Endothelial cell of umbilical vein (primary cell): ENCODE data around the gene METTL15. TPM values are rescaled to one million over a fixed set of nuclear protein-coding genes. Genes with fewer than 3 reads are reported as not detected.

Experiments
- BruUV-seq: library from RNA; stranded (reverse); fragments of 400-500 nt; replicated peaks from 2 replicates; lab custom pipeline; 2021; lab: Mats Ljungman, UMichigan
- CTCF ChIA-PET: fragments of 300-600, 350-600 bp; sonication (Branson Sonifier 250); formaldehyde crosslinking; loops from one replicate; lab custom pipeline; 2021; ENCODE audit warnings: antibody characterized with exemption, inconsistent platforms; lab: Charles Lee
- POLR2A ChIA-PET: fragments of 300-600, 350-600 bp; sonication (Branson Sonifier 250); formaldehyde crosslinking; loops from one replicate; lab custom pipeline; 2021; ENCODE audit warnings: antibody characterized with exemption, inconsistent platforms; lab: Charles Lee
- DNase-seq: peaks from one replicate; pipeline ENCODE4 v3.0.0-alpha.2; 2011; ENCODE audit warnings: low read depth, low spot score
- FAIRE-seq: peaks from 2 replicates; lab custom pipeline; 2011; peaks lifted over from hg19 to GRCh38; lab: Jason Lieb, UNC
- H2AFZ ChIP-seq: 2 replicates; pipeline ENCODE4 v1.6.0; 2012; ENCODE audit warnings: low read depth, low read length, control low read depth, inconsistent platforms
- H3K27ac ChIP-seq: 2 replicates; pipeline ENCODE4 v1.5.1; 2011; ENCODE audit warnings: low read depth, mild to moderate bottlenecking, control low read depth, low read length, moderate library complexity; ENCODE audit not compliant: insufficient read depth
- H3K27me3 ChIP-seq, 2 experiments: 2 replicates each; pipeline versions ENCODE4 v1.6.0 to v1.6.1; 2011; ENCODE audit warnings: low read length in 2 of 2, mixed read lengths in 1 of 2; ENCODE audit not compliant: control insufficient read depth in 2 of 2, insufficient read depth in 2 of 2
- H3K36me3 ChIP-seq, 2 experiments: 2 replicates in 1 of 2; 3 replicates in 1 of 2; pipeline ENCODE4 v1.5.1; 2011; ENCODE audit warnings: low read length in 2 of 2, mild to moderate bottlenecking in 1 of 2, moderate library complexity in 1 of 2; ENCODE audit not compliant: control insufficient read depth in 2 of 2, insufficient read depth in 2 of 2; ENCODE audit errors: extremely low read depth in 1 of 2
- H3K4me1 ChIP-seq: 3 replicates; pipeline ENCODE4 v1.5.1; 2011; ENCODE audit warnings: mild to moderate bottlenecking, low read length; ENCODE audit not compliant: control insufficient read depth, insufficient read depth; ENCODE audit errors: extremely low read depth
- H3K4me2 ChIP-seq: 2 replicates; pipeline ENCODE4 v1.6.1; 2011; ENCODE audit warnings: low read length, control low read depth, mixed read lengths; ENCODE audit not compliant: insufficient read depth
- H3K4me3 ChIP-seq, 3 experiments: fragments of 200-600 bp in 1 of 3; sonication (generic), shearing (Covaris generic) in 1 of 3; replicated peaks in 1 of 3; 2 replicates each; pipeline ENCODE4 v1.5.1; 2011 to 2016; ENCODE audit warnings: control low read depth in 3 of 3, low read length in 3 of 3, mild to moderate bottlenecking in 2 of 3, inconsistent platforms in 1 of 3, low read depth in 1 of 3, moderate library complexity in 1 of 3; ENCODE audit not compliant: insufficient read depth in 1 of 3
- H3K79me2 ChIP-seq: 2 replicates; pipeline ENCODE4 v1.6.0; 2012; ENCODE audit warnings: low read length, inconsistent platforms; ENCODE audit not compliant: control insufficient read depth, insufficient read depth
- H3K9ac ChIP-seq: replicated peaks from 2 replicates; pipeline ENCODE3; 2011; ENCODE audit warnings: low read length, control low read depth; ENCODE audit not compliant: insufficient read depth; ENCODE audit errors: extremely low read depth
- H3K9me1 ChIP-seq: replicated peaks from 3 replicates; pipeline ENCODE4 v1.6.0; 2011; ENCODE audit warnings: mild to moderate bottlenecking, low read length; ENCODE audit not compliant: control insufficient read depth, insufficient read depth; ENCODE audit errors: extremely low read depth
- H3K9me3 ChIP-seq: replicated peaks from 2 replicates; pipeline ENCODE4 v1.5.1; 2012; ENCODE audit warnings: low read length, inconsistent platforms; ENCODE audit not compliant: control insufficient read depth, insufficient read depth
- H4K20me1 ChIP-seq: replicated peaks from 2 replicates; pipeline ENCODE3; 2011; ENCODE audit warnings: mild to moderate bottlenecking, low read length; ENCODE audit not compliant: control insufficient read depth, insufficient read depth; ENCODE audit errors: extremely low read depth
- EZH2 ChIP-seq: IDR thresholded peaks from 2 replicates; pipeline ENCODE4 v1.6.1; 2012; ENCODE audit warnings: borderline replicate concordance, low read depth, mild to moderate bottlenecking, moderate library complexity, low read length, inconsistent platforms; ENCODE audit not compliant: severe bottlenecking
- FOS ChIP-seq: IDR thresholded peaks from 2 replicates; pipeline ENCODE4 v1.6.1; 2011; ENCODE audit warnings: mild to moderate bottlenecking, low read length, moderate library complexity, borderline replicate concordance; ENCODE audit not compliant: insufficient read depth
- GATA2 ChIP-seq: IDR thresholded peaks from 2 replicates; pipeline ENCODE4 v1.7.0; 2011; ENCODE audit warnings: low read depth, mild to moderate bottlenecking, moderate library complexity, mixed read lengths, low read length; ENCODE audit not compliant: insufficient read length, insufficient read depth
- JUN ChIP-seq: IDR thresholded peaks from 2 replicates; pipeline ENCODE4 v1.6.1; 2011; ENCODE audit warnings: borderline replicate concordance, low read depth; ENCODE audit not compliant: insufficient read length, insufficient read depth
- MYC ChIP-seq: IDR thresholded peaks from one replicate; pipeline ENCODE4 v1.6.1; 2011; ENCODE audit warnings: mild to moderate bottlenecking, low read depth, low read length
- POLR2A ChIP-seq: IDR thresholded peaks from 2 replicates; pipeline ENCODE4 v1.6.1; 2012; ENCODE audit warnings: low read depth, mild to moderate bottlenecking, control low read depth, low read length
- POLR2AphosphoS5 ChIP-seq: IDR thresholded peaks from 2 replicates; pipeline ENCODE4 v1.6.1; 2012; ENCODE audit warnings: low read depth, mild to moderate bottlenecking, control low read depth, low read length, moderate library complexity; ENCODE audit not compliant: insufficient read depth
- dilution Hi-C: fragments of 300-500 bp; cut with MboI; formaldehyde crosslinking; loops from one replicate; pipeline ENCODE4 v1.15.0; 2019; ENCODE audit warnings: low sequenced_read_pairs; ENCODE audit not compliant: extremely low pct_ligation_motif_present
- intact Hi-C: fragments of 100-400 bp; cut with micrococcal nuclease; formaldehyde crosslinking; loops from one replicate; pipeline ENCODE4 v1.10.0; 2022
- polyA plus RNA-seq, 4 experiments: library from polyadenylated mRNA; depleted of rRNA in 3 of 4; stranded (reverse) in 3 of 4; unstranded in 1 of 4; fragments of >200 nt; gene quantifications; 2 replicates each; pipeline versions ENCODE4 v1.2.1 to v1.2.3, GENCODE V29; 2011 to 2012; ENCODE audit warnings: missing spikeins in 1 of 4
- total RNA-seq: library from RNA; stranded (reverse); gene quantifications from 2 replicates; pipeline ENCODE4 v1.2.3, GENCODE V29; 2021
- TF ChIP-seq, protein P1 (sequence below), 2 donors: IDR thresholded peaks; 1 replicate in 1 of 2; 2 replicates in 1 of 2; pipeline ENCODE4 v1.5.1; 2011; ENCODE audit warnings: low read length in 2 of 2, mild to moderate bottlenecking in 2 of 2, moderate library complexity in 2 of 2, control low read depth in 1 of 2, inconsistent platforms in 1 of 2, low read depth in 1 of 2; ENCODE audit not compliant: insufficient read depth in 1 of 2; ENCODE audit errors: extremely low read depth in 1 of 2
- TF ChIP-seq, protein P2 (sequence below): IDR thresholded peaks from 2 replicates; pipeline ENCODE4 v1.6.1; 2011; ENCODE audit not compliant: insufficient read depth, insufficient read length

METTL15 gene
- total and polyA plus RNA-seq, 2 donors (not counting 3 experiments of a cell fraction or from before 2014, with no cell fraction given) = 3.2 to 12.1 TPM

DNA sequence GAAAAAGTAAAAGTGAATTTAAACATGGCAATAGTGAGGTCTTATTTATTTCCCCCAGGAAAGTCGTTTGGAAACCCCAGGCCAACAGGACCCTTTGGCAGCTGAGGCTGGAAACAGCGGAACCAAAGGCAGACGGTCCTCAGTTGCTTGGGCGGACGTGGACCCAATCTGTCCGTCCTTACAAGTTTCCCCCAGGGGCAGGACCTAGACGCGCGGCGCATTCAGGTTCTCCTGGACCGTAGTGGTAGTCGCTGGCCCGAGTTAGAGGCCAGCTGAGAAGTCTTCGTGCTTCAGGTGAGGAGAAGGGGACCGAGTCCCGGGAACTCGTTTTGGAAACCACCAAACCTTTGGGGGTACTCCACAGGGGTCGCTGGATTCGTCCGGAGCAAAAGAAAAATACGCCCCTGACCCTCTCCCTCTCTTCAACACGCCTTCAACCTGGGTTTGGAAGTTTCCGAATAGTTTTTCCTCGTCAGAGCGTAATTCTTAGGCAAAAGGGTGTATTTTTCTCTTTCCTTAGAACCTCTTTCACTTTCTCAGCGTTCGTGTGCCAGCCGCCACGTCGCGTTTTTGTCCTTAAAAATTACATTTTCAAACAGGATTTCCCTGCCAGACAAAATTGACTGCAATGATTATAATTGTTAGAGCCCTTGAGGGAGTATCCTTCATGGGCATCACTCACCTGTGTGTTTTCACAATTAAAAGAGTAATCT, 2.1 kb downstream of the METTL15 start:
- no peaks in the 10 kb centered on the region for H3K9me3 ChIP-seq
- peak overlapping the region; percentile 100 for H3K9ac ChIP-seq
- peaks cover 36% of the 10 kb centered on the region for H3K4me1 ChIP-seq
- intact Hi-C loops = loop anchor here (5.0 kb wide), 1 partner anchor 1217 kb away; no protein-coding TSS in a partner anchor
- BruUV-seq = TSS peak; percentile 44
- dilution Hi-C loops = no loop called here
- ChIA-PET POLR2A (no interaction called here), CTCF (interaction anchor here (0.8 to 2.1 kb wide), 4 partner anchors 392 to 1049 kb away, joined by 3 to 7 read pairs (median 4); no protein-coding TSS in a partner anchor)
- TF ChIP-seq POLR2A (peak; percentile 84), EZH2 (no peak), JUN (no peak), FOS (peak; percentile 15), POLR2AphosphoS5 (peak; percentile 84), MYC (peak; percentile 64), GATA2 (peak; percentile 15)
- TF ChIP-seq, protein P1, sequence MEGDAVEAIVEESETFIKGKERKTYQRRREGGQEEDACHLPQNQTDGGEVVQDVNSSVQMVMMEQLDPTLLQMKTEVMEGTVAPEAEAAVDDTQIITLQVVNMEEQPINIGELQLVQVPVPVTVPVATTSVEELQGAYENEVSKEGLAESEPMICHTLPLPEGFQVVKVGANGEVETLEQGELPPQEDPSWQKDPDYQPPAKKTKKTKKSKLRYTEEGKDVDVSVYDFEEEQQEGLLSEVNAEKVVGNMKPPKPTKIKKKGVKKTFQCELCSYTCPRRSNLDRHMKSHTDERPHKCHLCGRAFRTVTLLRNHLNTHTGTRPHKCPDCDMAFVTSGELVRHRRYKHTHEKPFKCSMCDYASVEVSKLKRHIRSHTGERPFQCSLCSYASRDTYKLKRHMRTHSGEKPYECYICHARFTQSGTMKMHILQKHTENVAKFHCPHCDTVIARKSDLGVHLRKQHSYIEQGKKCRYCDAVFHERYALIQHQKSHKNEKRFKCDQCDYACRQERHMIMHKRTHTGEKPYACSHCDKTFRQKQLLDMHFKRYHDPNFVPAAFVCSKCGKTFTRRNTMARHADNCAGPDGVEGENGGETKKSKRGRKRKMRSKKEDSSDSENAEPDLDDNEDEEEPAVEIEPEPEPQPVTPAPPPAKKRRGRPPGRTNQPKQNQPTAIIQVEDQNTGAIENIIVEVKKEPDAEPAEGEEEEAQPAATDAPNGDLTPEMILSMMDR (IDR thresholded peaks at IDR 0.05; ENCODE audit: extremely low read depth in 1 of 2, insufficient read depth in 1 of 2, low read depth in 1 of 2, low read length in 2 of 2) = no peak
- TF ChIP-seq, protein P2, sequence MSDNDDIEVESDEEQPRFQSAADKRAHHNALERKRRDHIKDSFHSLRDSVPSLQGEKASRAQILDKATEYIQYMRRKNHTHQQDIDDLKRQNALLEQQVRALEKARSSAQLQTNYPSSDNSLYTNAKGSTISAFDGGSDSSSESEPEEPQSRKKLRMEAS = no peak
- peak overlapping the region; percentile 98 for H3K4me2 ChIP-seq
- H3K79me2 ChIP-seq = peaks cover 45% of the 10 kb centered on the region
- no peaks in the 10 kb centered on the region for H4K20me1 ChIP-seq
- H3K27ac ChIP-seq = peak overlapping the region; percentile 98
- H3K36me3 ChIP-seq = no peaks in the 10 kb centered on the region
- DNase-seq = peak; percentile 78
- no peaks in the 10 kb centered on the region for H3K9me1 ChIP-seq
- peak overlapping the region; percentile 29 for H2AFZ ChIP-seq
- no peaks in the 10 kb centered on the region for H3K27me3 ChIP-seq
- peak overlapping the region; percentile 34 to 96 (median 48) for H3K4me3 ChIP-seq
- FAIRE-seq = peak; percentile 64
